ENCODE results near the gene KSR1.
"Not testable (repeated sequence)": the region's sequence is repeated elsewhere in the genome, so short reads cannot be mapped to it uniquely, and the experiment has no call there.

KSR1 gene

DNA sequence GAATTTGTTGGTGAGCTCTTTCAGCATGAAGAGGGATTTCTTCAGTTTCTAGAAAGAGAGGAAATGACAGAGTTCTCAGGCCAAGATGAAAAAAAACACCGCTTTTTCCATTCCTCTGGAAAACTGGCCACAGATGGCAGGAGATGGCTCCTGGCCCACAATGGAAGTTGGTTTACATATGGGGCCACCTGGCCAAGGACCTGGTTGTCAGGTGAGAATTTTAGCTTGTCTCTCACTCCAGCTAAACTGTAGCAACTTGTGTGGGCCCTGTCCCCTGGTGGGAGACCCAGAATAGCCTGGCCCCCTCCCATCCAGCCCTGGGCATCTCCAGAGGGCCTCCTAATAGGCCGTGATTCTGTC, 208.3 kb downstream of the KSR1 start:
- no peak for DNase-seq (ENCODE audit: low read depth)

DNA sequence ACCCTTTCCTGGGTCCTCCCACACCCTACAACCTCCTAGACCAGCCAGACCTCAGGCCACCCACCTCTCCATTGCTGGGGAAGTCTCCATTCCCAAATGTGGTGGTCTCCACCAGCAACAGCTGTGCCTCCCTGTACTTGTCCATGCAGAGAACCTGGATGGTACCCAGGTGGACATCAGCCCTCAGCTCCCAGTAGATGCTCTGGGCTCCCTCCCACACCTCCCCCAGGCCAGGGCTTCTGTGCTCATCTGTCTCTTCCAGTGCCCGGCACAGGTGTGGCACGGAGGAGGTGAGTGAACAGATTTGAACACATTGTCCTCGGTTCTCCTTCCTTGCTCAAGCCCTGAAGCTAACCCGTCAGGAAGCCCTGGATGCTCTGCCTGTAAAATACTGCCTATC, 209.3 kb downstream of the KSR1 start:
- no peak for DNase-seq (ENCODE audit: low read depth)

DNA sequence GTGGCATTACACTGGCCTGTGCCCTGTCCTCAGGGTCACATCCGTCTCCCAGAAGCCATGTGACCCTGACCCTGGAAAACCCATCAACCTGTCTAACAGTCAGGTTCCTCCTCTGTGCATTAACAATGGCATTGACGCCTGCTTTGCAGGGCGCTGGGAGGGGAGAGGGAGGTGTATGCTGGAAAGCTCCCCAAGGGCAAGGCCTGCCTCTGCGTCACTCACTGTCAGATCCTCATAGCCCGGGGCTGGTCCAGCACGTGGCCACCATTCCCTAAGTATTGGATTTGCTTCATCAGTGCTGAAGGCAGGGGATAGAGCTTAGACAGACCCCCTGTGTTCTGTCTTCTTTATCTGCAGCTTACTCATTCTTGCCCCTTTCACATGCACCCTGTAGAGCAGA, 210.0 kb downstream of the KSR1 start:
- not testable (repeated sequence) for DNase-seq (ENCODE audit: low read depth)

DNA sequence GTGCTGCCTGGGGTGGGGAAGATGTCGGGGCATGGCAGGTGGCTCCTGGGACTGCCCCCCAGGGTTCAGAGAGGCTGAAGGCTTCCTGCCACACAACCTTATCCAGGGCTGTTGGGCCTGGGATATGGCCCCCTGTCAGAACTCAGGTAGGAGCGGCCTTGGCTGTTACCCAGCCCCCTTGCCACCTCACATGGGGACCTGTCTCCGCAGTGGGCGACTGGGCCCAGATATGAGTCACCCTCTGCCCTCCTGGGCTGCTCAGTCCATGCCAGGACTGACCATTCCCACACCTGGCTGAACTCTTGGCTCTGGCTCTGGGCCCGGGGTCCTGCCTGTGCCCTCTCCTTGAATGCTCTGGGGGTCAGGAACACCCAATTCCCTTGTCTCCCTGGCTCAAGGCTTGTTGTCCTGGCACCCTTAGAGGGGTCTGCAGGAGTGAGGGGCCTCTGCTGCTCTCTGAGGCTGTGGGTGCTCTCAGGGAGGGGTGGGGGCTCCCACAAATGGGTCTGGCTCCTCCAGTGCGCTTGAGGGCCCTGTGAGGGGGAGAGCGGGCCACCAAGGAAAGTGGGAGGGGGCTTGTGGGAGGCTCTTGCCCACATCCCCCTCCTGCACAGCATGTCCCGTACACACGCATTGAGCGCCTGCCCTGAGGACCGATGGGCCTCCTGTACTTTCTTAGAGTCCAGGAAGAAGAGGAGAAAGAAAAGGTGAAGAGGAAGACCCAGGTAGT, 210.7 kb downstream of the KSR1 start:
- DNase-seq (ENCODE audit: low read depth), result no peak

DNA sequence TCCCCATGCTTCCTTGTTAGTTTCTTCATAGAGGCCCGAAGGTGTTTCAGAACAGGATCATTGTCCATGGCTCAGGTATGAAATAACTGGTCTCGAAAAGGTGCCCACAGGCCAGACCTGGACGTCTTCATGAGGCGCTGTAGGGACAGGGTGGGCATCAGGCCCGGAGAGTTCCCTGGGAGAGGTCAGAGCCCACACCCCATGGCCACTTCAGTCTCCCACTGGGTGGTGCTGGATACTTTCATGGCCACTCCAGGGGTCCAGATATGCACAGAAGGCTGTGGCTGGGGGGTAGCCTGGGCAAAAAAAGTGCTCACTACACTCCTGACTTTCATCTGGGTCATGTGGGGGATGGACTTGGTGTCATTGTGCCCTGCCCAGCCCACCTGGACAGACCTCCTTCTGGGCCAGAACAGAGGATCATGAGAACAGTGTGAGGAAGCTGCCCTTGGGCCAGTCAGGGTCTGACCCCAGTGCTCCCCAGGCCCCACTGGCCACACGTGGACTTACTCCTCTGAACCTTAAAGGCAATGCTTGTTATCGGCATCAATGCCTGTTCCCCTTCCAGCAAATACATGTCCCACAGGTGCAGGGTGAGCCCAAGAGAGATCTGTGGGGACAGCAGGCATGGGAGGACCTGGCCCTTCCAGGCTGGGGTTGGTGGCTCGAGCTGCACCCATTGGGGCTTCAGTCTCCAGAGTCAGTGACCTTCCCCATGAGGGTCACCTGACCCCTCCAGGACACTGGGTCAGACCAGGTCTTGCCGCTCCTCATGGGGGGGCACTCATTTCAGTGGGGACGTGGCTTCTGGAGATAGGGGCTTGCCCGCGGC, 211.6 kb downstream of the KSR1 start:
- DNase-seq (ENCODE audit: low read depth), result no peak

DNA sequence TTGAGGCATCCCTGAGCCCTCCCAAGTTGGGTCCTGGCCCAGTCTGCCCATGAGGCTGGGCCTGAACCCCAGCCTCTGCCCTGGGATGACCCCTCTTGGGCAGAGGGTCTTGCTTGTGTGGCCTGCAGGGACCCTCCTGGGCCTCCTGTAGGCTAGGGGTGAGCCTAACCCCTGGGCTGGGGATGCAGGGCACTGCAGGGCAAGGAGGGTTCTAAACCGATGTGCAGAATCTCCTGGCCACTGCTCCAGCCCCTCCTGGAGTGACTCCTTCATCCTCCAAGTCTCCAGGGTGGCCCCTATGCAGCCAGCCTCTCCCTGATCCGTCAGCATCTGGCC, 212.2 kb downstream of the KSR1 start:
- no peak for DNase-seq (ENCODE audit: low read depth)

DNA sequence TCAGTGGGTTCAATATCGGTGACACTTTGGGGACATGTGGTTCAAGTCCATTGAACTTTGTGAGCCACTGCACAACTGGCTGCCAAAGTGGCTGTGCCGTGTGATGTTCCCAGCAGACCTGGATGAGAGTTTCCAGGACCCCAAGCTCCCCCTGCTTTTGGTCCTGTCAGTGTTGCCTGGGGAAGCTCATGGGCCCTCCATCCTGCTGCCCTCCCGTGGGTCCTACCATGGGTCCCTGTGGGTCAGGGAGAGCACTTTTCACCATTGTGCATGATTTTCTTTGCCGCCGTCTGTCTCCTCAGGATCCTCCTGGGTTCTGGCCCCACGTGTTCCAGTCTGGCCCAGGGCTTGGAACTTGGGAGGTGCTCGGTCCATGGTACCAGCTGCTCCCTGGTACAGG, 212.9 kb downstream of the KSR1 start:
- no peak for DNase-seq (ENCODE audit: low read depth)

DNA sequence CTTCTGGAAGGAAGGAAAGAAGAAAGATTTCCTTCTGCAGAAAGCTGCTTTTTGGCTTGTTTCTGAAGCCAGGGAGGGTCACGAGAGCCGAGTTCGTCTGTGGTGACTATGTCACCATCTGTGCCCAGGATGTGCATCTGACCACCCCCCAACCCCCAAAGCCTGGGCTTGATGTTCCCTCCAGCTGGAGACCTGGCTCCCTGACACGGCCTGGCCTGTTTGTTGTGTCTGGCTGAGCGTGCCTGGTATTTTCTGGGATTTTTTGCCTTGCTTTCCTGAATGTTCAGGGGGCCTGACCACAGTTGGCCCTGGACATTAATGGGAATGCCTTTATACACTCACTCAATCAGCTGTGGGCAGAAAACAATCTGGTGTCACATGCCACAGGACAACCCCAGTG, 213.6 kb downstream of the KSR1 start:
- no peak for DNase-seq (ENCODE audit: low read depth)

DNA sequence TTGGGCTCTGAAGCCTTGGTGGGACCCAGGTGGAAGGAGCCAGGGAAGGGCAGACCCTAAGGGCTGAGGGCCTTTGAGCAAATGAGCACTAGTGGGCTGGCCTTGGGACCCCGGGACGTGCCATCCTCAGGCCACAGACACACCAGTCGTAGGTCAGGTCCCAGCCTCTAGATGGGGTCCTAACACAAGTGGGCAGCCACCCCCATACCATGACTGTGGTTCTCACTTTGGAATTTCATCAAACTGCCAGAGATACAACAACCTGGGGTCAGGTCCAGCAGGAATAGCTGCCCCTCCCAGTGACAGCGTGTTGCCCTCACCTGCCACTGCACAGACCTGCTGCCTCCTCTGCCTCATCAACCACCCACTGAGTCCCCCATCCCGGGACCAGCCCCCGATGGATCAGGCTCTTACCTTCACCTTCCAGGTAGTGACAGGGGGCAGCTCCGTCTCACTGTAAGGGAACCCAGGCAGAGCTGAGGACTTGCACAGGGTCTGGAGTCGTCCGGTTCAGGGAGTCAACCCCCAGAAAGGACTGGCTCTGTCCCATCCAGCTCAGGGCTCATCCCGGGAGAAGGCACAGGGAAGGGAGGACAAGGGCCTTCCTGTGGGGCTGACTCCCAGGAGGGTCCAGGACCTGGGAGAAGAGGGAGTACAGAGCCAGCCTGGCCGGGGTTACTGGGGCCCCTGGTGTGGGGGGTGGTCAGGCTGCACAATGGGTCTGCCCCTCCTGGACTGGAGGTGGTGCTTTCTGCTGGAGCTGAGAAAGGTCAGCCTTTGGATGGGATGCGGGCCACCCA, 214.7 kb downstream of the KSR1 start:
- DNase-seq (ENCODE audit: low read depth), result no peak

DNA sequence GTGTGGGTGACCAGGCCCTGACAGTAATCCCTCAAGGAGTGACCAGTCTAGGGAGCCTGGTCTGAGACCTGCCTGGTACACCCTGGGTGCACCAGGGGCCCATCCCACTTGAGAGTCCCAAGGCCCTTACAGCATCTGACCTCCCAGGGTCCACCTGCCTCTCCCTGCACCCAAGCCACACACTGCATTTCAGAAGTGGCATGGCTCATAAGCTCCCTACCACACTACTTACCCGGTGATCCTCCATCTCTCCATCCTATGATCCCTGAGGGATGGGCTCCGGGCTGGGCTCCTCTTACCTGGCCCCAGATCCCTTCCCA, 215.3 kb downstream of the KSR1 start:
- DNase-seq (ENCODE audit: low read depth), result no peak

DNA sequence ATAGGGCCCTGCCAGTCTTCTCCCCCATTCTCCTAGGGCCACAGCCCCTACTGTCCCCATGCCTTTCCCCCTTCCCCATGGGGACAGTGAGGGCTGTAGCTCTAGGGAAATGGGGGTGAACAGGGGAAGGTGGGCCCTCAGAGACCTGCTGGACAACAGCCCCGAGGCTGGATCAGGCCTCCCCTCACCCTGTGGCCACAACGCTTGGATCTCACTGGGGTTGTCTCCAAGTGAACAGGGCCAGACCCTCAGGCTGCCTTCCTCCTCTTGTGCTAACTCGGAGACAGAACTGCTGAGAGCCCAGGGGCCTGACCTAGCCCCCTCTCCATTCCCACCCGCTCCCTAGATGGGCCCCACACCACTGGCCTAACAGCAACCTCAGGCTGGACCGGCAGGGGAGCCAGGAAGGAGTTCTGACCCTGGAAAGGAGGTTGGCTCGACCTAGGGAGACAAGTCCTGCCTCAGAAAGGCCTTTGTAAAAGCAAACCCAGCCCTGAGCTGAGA, 215.8 kb downstream of the KSR1 start:
- DNase-seq (ENCODE audit: low read depth), result not testable (repeated sequence)

DNA sequence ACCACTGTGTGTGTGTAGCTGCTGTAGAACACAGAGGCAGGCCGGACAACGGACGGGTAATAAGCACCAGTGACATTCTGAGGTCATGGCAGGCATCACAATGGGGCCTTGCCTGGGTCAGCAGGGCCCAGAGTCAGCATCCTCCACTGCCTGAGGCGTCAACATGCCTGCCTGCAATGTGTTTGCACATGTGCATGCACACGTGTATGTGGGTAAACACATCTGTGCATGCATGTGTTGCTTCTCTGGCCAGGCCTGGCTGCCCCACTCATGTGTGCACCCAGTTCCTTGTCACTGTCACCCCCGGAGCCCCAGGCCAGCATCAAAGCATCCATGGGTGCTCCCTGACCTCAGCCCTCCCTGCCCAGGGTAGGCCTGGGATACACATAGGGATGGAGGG, 218.1 kb downstream of the KSR1 start:
- no peak for DNase-seq (ENCODE audit: low read depth)

Data from activated T-cell treated with anti-CD3 and anti-CD28 coated beads for 1 hour (primary cell).